Tibial artery (tissue), 4 donors: ENCODE data around the gene TIMM17B.

Source experiments
- DNase-seq, 2 donors: peaks; one replicate each; pipeline ENCODE4 v3.0.0-alpha.2; 2019
- H3K27ac ChIP-seq, 2 donors: fragments of 200-600 bp; sonication (generic) in 1 of 2; 1 replicate in 1 of 2; 2 replicates in 1 of 2; pipeline ENCODE4 v1.5.1; 2018 to 2019; ENCODE audit warnings: mild to moderate bottlenecking in 1 of 2
- H3K27me3 ChIP-seq, 2 donors: fragments of 200-600 bp; sonication (generic) in 1 of 2; one replicate each; pipeline versions ENCODE4 v1.5.1 to v1.6.0; 2016 to 2019
- H3K36me3 ChIP-seq, 3 donors: fragments of 200-600 bp; sonication (generic) in 2 of 3; one replicate each; pipeline ENCODE4 v1.5.1; 2016 to 2019; ENCODE audit warnings: mild to moderate bottlenecking in 2 of 3
- H3K4me1 ChIP-seq, 4 donors: fragments of 200-600 bp; sonication (generic) in 2 of 4; 1 replicate in 3 of 4; 2 replicates in 1 of 4; pipeline ENCODE4 v1.5.1; 2016 to 2019
- H3K4me3 ChIP-seq, 2 donors: fragments of 200-600 bp; sonication (generic) in 1 of 2; 1 replicate in 1 of 2; 2 replicates in 1 of 2; pipeline ENCODE4 v1.5.1; 2018 to 2019; ENCODE audit warnings: mild to moderate bottlenecking in 2 of 2
- H3K9me3 ChIP-seq, 3 donors: fragments of 200-600 bp; sonication (generic) in 1 of 3; one replicate each; pipeline ENCODE4 v1.5.1; 2016 to 2019
- intact Hi-C: fragments of 100-400 bp; cut with DNase I; formaldehyde crosslinking; loops from one replicate; pipeline ENCODE4 v1.15.0; 2023; ENCODE audit warnings: low total_unique reads
- TF ChIP-seq, protein P1 (sequence below), 2 experiments: fragments of 200-600 bp in 1 of 2; fragments of 450-650 bp in 1 of 2; IDR thresholded peaks; one replicate each; pipeline ENCODE4 v1.5.1; 2017 to 2019; ENCODE audit warnings: antibody characterized with exemption in 2 of 2, mild to moderate bottlenecking in 1 of 2, moderate library complexity in 1 of 2

TIMM17B gene

DNA sequence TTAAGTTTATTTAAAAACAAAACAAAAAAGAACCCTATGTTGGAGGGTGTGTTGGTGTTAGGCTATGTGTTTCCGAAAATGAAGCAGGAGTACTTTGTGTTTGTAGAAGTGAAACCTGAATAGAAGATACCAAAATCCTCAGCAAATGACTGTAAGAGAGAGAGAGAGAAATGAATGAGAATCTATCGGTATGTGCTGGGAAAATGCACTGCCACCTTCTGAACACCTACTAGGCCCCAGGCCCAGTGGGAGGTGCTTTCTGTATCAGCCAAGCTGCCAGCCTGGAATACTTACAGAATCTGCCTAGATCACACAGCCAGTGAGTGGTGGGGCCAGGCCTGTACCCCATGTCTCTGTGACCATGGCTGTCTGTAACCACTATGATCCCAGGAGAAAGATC lies 36.2 kb upstream of the TIMM17B start:
- Histone ChIP-seq H3K9me3 (peaks cover 0 to 10% (median 0%) of the 10 kb centered on the region in 3 donors), H3K4me1 (peaks cover 0 to 4% (median 1%) of the 10 kb centered on the region in 4 donors), H3K36me3 (peaks cover 4 to 47% (median 13%) of the 10 kb centered on the region in 3 donors), H3K27ac (no peak overlapping the region), H3K27me3 (no peaks in the 10 kb centered on the region), H3K4me3 (no peak overlapping the region)
- TF ChIP-seq, protein P1, sequence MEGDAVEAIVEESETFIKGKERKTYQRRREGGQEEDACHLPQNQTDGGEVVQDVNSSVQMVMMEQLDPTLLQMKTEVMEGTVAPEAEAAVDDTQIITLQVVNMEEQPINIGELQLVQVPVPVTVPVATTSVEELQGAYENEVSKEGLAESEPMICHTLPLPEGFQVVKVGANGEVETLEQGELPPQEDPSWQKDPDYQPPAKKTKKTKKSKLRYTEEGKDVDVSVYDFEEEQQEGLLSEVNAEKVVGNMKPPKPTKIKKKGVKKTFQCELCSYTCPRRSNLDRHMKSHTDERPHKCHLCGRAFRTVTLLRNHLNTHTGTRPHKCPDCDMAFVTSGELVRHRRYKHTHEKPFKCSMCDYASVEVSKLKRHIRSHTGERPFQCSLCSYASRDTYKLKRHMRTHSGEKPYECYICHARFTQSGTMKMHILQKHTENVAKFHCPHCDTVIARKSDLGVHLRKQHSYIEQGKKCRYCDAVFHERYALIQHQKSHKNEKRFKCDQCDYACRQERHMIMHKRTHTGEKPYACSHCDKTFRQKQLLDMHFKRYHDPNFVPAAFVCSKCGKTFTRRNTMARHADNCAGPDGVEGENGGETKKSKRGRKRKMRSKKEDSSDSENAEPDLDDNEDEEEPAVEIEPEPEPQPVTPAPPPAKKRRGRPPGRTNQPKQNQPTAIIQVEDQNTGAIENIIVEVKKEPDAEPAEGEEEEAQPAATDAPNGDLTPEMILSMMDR (IDR thresholded peaks at IDR 0.05), result no peak
- intact Hi-C loops, result no loop called here
- DNase-seq, result no peak

DNA sequence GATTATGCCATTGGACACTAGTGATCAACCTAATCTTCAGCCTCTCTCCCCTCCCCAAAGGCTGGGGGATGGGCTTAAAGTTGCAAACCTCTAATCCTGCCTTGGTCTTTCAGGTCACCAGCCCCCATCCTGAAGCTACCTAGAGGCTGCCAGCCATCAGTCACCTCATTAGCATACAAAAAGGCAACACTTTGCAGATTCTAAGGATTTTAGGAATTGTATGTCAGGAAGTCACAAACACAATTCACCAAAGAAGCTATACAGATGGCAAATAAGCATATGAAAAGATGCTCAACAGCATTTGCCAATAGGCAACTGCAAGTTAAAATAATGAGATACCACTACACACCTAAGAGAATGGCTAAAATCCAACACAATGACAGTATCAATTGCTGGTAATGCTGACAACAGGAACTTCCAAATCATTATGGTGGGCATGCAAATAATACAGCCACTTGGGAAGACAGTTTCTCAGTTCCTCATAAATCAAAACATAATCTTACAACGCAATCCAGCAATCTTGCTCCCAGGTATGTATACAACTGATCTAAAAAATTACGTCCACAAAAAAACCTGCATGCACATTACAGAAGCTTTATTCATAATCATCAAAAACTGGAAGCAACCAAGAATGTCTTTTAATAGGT lies 30.3 kb upstream of the TIMM17B start:
- no peaks in the 10 kb centered on the region for H3K27me3 ChIP-seq

DNA sequence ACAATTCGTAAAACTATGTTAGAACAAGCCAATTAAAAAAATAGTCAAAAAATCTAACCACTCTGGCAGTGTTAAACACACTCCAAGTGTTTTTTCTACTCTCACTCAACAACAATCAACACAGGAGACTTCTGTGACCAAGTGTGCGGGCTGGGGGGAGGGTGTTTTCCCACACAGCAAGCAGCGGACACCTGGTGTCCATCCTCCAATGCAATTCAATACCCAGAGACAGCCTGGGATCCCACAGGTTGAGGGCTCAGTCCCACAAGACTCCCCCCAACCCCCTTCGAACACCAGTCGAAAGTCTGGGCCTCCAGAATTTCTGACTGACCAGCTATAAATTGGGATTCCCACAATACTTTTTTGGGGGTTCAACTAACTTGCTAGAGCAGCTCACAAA lies 29.6 kb upstream of the TIMM17B start:
- TF ChIP-seq, protein P1 (IDR thresholded peaks at IDR 0.05), result no peak
- Histone ChIP-seq H3K27me3 (no peaks in the 10 kb centered on the region), H3K4me3 (no peak overlapping the region), H3K9me3 (no peaks in the 10 kb centered on the region), H3K4me1 (no peaks in the 10 kb centered on the region), H3K36me3 (peaks cover 7 to 62% (median 16%) of the 10 kb centered on the region in 3 donors), H3K27ac (no peak overlapping the region)
- no peak for DNase-seq
- intact Hi-C loops, result no loop called here

More for the DNA sequence above, 30.3 kb upstream of the TIMM17B start:
- intact Hi-C loops, result no loop called here
- DNase-seq, result no peak
- H3K4me1 ChIP-seq, result no peaks in the 10 kb centered on the region
- peaks cover 7 to 62% (median 12%) of the 10 kb centered on the region in 3 donors for H3K36me3 ChIP-seq
- TF ChIP-seq, protein P1 (IDR thresholded peaks at IDR 0.05), result no peak
- H3K9me3 ChIP-seq, result peaks cover 0 to 6% (median 0%) of the 10 kb centered on the region in 3 donors
- H3K27ac ChIP-seq, result no peak overlapping the region
- H3K4me3 ChIP-seq, result no peak overlapping the region

DNA sequence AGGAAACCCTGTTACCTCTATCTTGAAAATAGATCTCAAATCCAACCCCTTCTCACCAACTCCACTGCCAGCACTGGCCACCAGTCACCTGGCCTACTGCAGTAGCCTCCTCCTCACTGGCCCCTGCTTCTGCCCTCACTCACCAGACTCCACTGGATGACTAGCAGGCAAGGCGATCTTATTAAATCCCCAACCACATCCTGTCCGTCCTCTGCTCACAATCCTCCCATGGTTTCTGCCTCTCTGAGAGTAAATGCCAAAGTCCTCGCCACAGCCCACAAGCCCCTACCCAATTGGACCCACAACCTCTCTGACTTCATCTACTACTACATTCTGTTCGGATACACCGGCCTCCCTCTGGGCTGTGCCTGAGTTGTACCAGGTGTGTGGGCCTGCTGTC lies 26.7 kb upstream of the TIMM17B start:
- TF ChIP-seq, protein P1 (IDR thresholded peaks at IDR 0.05), result no peak
- Histone ChIP-seq H3K4me1 (peaks cover 0 to 12% (median 4%) of the 10 kb centered on the region in 4 donors), H3K4me3 (no peak overlapping the region), H3K36me3 (peaks cover 7 to 47% (median 19%) of the 10 kb centered on the region in 3 donors), H3K9me3 (no peaks in the 10 kb centered on the region), H3K27me3 (no peaks in the 10 kb centered on the region), H3K27ac (no peak overlapping the region)
- no peak for DNase-seq
- intact Hi-C loops, result no loop called here

DNA sequence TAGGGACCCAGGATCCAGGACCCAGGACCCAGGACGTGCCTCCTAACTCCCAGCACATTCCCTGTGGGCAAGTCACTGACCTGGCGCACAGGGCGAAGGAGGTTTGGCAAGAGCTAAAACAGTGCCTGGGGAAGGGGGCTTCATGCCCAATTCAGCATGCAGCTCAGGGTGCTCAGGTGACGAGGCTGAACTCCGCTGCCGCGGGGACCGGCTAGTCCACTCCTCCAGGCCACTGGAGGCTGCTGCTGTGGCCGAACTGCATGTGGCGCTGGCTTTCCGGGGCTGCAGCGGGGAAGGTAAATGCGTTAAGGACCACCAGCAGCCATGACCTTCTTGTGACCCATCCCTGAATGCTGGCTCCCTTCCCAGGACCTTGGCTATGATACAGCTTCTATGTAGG lies 26.2 kb upstream of the TIMM17B start:
- TF ChIP-seq, protein P1 (IDR thresholded peaks at IDR 0.05), result no peak
- Histone ChIP-seq H3K9me3 (no peaks in the 10 kb centered on the region), H3K27ac (no peak overlapping the region), H3K36me3 (peaks cover 7 to 47% (median 19%) of the 10 kb centered on the region in 3 donors), H3K27me3 (no peaks in the 10 kb centered on the region), H3K4me1 (peaks cover 0 to 12% (median 4%) of the 10 kb centered on the region in 4 donors), H3K4me3 (no peak overlapping the region)
- no peak for DNase-seq
- intact Hi-C loops, result no loop called here
